ENCODE measurements around the gene SNAP25. TPM values are rescaled to one million over a fixed set of nuclear protein-coding genes. Genes with fewer than 3 reads are reported as not detected.

Gene SNAP25
- total and polyA plus RNA-seq, 10 of the 15 experiments (the other 5 are each of a cell fraction or from before 2014, with no cell fraction given) = not detected

- TF ChIP-seq ATF2 (IDR thresholded peaks at IDR 0.05; ENCODE audit: low read length) (no peak), ZNF622 (IDR thresholded peaks at IDR 0.05) (no peak), MEF2B (IDR thresholded peaks at IDR 0.05; ENCODE audit: partially characterized antibody, poor library complexity, severe bottlenecking) (no peak), CREM (IDR thresholded peaks at IDR 0.05; ENCODE audit: low read depth) (no peak), BHLHE40 (IDR thresholded peaks at IDR 0.05; ENCODE audit: borderline replicate concordance in 1 of 2, low read depth in 2 of 2, low read length in 1 of 2) (no peak), RCOR1 (conservative IDR thresholded peaks at IDR 0.05; ENCODE audit: low read depth, low read length) (no peak), MTA3 (IDR thresholded peaks at IDR 0.05; ENCODE audit: borderline replicate concordance, low read length) (no peak), EP300 (IDR thresholded peaks at IDR 0.05; ENCODE audit: borderline replicate concordance in 1 of 2, control insufficient read depth in 1 of 2, low read depth in 2 of 2, low read length in 2 of 2) (no peak), FOXK2 (IDR thresholded peaks at IDR 0.05) (no peak), ZBED1 (IDR thresholded peaks at IDR 0.05; ENCODE audit: borderline replicate concordance) (no peak), RELA (IDR thresholded peaks at IDR 0.05; ENCODE audit: borderline replicate concordance, partially characterized antibody) (no peak)
Measured at GRCh38 chr20:10250902-10251301, 32.3 kb downstream of the SNAP25 start (continued).

GRCh38 chr20:10253780-10254179 lies 35.1 kb downstream of the SNAP25 start:
- Histone ChIP-seq H3K4me2 (ENCODE audit: control insufficient read depth, insufficient read depth) (no peak overlapping the region), H3K27me3 (replicated peaks in 1 of 2; ENCODE audit: control insufficient read depth in 2 of 2, insufficient read depth in 2 of 2, low read length in 1 of 2) (no peaks in the 10 kb centered on the region; a peak in 1 of 4 replicates), H3K79me2 (ENCODE audit: control insufficient read depth, insufficient read depth, low read length) (no peaks in the 10 kb centered on the region), H2AFZ (ENCODE audit: control insufficient read depth, low read depth, low read length) (no peak overlapping the region), H3K27ac (ENCODE audit: control insufficient read depth, insufficient read depth) (no peak overlapping the region), H3K9ac (ENCODE audit: control insufficient read depth, insufficient read depth, low read length) (no peak overlapping the region), H3K4me1 (ENCODE audit: control insufficient read depth, insufficient read depth, low read length) (no peaks in the 10 kb centered on the region), H3K36me3 (ENCODE audit: control insufficient read depth in 2 of 2, insufficient read depth in 2 of 2, low read length in 1 of 2) (no peaks in the 10 kb centered on the region), H4K20me1 (ENCODE audit: control insufficient read depth, insufficient read depth) (no peaks in the 10 kb centered on the region), H3K4me3 (no peak overlapping the region), H3K9me3 (replicated peaks; ENCODE audit: control insufficient read depth, insufficient read depth, low read length) (no peaks in the 10 kb centered on the region)
- ChIA-PET POLR2A (no interaction called here), RAD21 (ENCODE audit: unreplicated experiment) (no interaction called here), SMC1A (ENCODE audit: uncharacterized antibody, unreplicated experiment) (no interaction called here), CTCF (interaction anchor here (0.6 kb wide), 1 partner anchor 159 kb away, joined by 3 read pairs; no protein-coding TSS in a partner anchor)
- intact Hi-C loops (cut with micrococcal nuclease; ENCODE audit: unreplicated experiment) = no loop called here
- no peak for FAIRE-seq
- 15% methylated on average over 3 of the region's 3 CpGs for WGBS (ENCODE audit: insufficient coverage, insufficient replicate concordance, low lambda C conversion rate, missing lambda C conversion rate)
- in situ Hi-C loops (cut with MboI) = no loop called here
- BruUV-seq (replicated peaks) = no TSS peak
- DNase-seq (ENCODE audit: low read depth, low spot score) = no peak
- no peak for ATAC-seq
- no peak for TF ChIP-seq RUNX3 (IDR thresholded peaks at IDR 0.05; ENCODE audit: low read length)
- no peak for TF ChIP-seq NFIC (IDR thresholded peaks at IDR 0.05; ENCODE audit: low read depth, low read length)
- no peak for TF ChIP-seq BMI1 (IDR thresholded peaks at IDR 0.05; ENCODE audit: borderline replicate concordance)
- no peak for TF ChIP-seq SUPT20H (IDR thresholded peaks at IDR 0.05; ENCODE audit: borderline replicate concordance, control insufficient read depth, low read depth, low read length)
- no peak for TF ChIP-seq WRNIP1 (IDR thresholded peaks at IDR 0.05; ENCODE audit: borderline replicate concordance, low read depth, low read length)
- no peak for TF ChIP-seq USF1 (IDR thresholded peaks at IDR 0.05; ENCODE audit: borderline replicate concordance, extremely low read length, insufficient read depth, low read depth, low read length)
- no peak for TF ChIP-seq ATF3 (IDR thresholded peaks at IDR 0.05; ENCODE audit: borderline replicate concordance, extremely low read depth, low read depth, low read length)
